Fibroblast of skin of back (primary cell): ENCODE measurements around the gene NPIPB4. TPM values are rescaled to one million over a fixed set of nuclear protein-coding genes. Genes with fewer than 3 reads are reported as not detected.
"Not testable (repeated sequence)": the region's sequence is repeated elsewhere in the genome, so short reads cannot be mapped to it uniquely, and the experiment has no call there.

Source experiments
- DNase-seq: peaks from one replicate; pipeline ENCODE4 v3.0.0-alpha.2; 2013
- polyA plus RNA-seq, 2 experiments: library from polyadenylated mRNA; unstranded; fragments of 120-200 nt; gene quantifications; one replicate each; pipeline ENCODE4 v1.2.1, GENCODE V29; 2013; ENCODE audit not compliant: insufficient read length in 2 of 2

NPIPB4 gene
- polyA plus RNA-seq (2013, experiment 1 of 2; ENCODE audit: insufficient read length) = 51.6 TPM
- polyA plus RNA-seq (2013, experiment 2 of 2; ENCODE audit: insufficient read length) = 36.9 TPM

- DNase-seq = not testable (repeated sequence)
These were observed at the start of gene NPIPB4 for GRCh38 chr16:21857656-21858055. Gene NPIPB4, minus strand, starts transcription at chr16:21857756. Its CDS starts 378 bp downstream, at chr16:21857378.

GRCh38 chr16:21898998-21899397 lies 41.4 kb upstream of the NPIPB4 start:
- not testable (repeated sequence) for DNase-seq

- not testable (repeated sequence) for DNase-seq
These were observed 24.4 kb upstream of the NPIPB4 start for GRCh38 chr16:21881988-21882387.

GRCh38 chr16:21837186-21837585 lies 20.4 kb downstream of the NPIPB4 start:
- DNase-seq = not testable (repeated sequence)

- DNase-seq = not testable (repeated sequence)
These were observed 21.2 kb downstream of the NPIPB4 start for GRCh38 chr16:21836334-21836733.

- DNase-seq = not testable (repeated sequence)
These were observed 21.8 kb downstream of the NPIPB4 start for GRCh38 chr16:21835747-21836146.

- not testable (repeated sequence) for DNase-seq
These were observed 23.3 kb downstream of the NPIPB4 start for GRCh38 chr16:21834211-21834610.

GRCh38 chr16:21829929-21830328 lies 27.6 kb downstream of the NPIPB4 start:
- not testable (repeated sequence) for DNase-seq

GRCh38 chr16:21826067-21826706 lies 31.4 kb downstream of the NPIPB4 start:
- DNase-seq = not testable (repeated sequence)

GRCh38 chr16:21825526-21825925 lies 32.0 kb downstream of the NPIPB4 start:
- not testable (repeated sequence) for DNase-seq

- not testable (repeated sequence) for DNase-seq
These were observed 34.3 kb downstream of the NPIPB4 start for GRCh38 chr16:21823258-21823657.

- DNase-seq = not testable (repeated sequence)
These were observed 36.6 kb downstream of the NPIPB4 start for GRCh38 chr16:21820908-21821465.

- peak; percentile 78 for DNase-seq
These were observed 37.3 kb downstream of the NPIPB4 start for GRCh38 chr16:21820028-21820907.

GRCh38 chr16:21819617-21820016 lies 37.9 kb downstream of the NPIPB4 start:
- DNase-seq = not testable (repeated sequence)

- not testable (repeated sequence) for DNase-seq
These were observed 40.5 kb downstream of the NPIPB4 start for GRCh38 chr16:21817012-21817411.

GRCh38 chr16:21815694-21816093 lies 41.9 kb downstream of the NPIPB4 start:
- not testable (repeated sequence) for DNase-seq

- not testable (repeated sequence) for DNase-seq
These were observed 55.2 kb downstream of the NPIPB4 start for GRCh38 chr16:21802375-21802663.

GRCh38 chr16:21801538-21802374 lies 55.8 kb downstream of the NPIPB4 start:
- DNase-seq = peak; percentile 40

GRCh38 chr16:21798601-21799000 lies 59.0 kb downstream of the NPIPB4 start:
- not testable (repeated sequence) for DNase-seq

- DNase-seq = not testable (repeated sequence)
These were observed 64.2 kb downstream of the NPIPB4 start for GRCh38 chr16:21793310-21793709.

GRCh38 chr16:21790506-21790905 lies 67.0 kb downstream of the NPIPB4 start:
- DNase-seq = not testable (repeated sequence)
